ENCODE data around the gene PLK1.

DNA sequence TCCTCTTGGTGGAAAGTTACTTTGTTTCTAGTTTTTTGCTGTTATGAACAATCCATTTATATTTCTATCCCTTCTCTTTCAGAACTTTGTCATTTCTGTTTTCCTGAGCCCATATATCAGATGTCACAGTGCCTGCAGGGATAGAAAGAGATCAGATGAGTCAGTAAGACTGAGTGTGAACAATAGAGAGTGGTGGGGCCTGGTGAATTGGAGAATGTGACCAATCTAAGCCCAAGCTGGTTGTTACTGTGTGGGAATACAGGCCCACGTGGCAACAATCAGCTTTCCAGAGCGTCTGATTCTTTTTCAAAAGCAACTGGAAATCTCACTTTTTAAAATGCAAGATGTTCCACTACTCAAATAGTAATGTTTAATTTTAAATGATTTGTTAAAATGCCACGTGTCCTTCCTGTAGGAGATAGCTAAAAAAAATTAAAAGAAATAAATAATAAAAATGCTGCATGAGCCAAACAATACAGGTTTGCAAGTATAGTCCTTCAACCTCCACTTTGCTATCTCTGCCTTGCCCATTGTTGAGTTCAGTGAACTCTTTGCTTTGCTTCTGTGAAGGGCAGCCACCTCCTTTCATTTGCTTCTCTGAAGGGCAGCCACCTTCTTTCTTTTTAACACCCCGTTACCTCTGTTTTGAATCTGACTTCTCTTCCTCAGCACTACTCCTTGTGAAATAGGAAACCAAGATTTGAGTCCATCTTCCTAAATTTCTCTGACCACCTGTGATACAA is 27.8 kb upstream of the PLK1 start:
- TF ChIP-seq POLR2AphosphoS5 (IDR thresholded peaks at IDR 0.05): no peak
- no peak for TF ChIP-seq POLR2A (IDR thresholded peaks at IDR 0.05)
